ENCODE measurements around the gene LTBP2.

LTBP2 gene

DNA sequence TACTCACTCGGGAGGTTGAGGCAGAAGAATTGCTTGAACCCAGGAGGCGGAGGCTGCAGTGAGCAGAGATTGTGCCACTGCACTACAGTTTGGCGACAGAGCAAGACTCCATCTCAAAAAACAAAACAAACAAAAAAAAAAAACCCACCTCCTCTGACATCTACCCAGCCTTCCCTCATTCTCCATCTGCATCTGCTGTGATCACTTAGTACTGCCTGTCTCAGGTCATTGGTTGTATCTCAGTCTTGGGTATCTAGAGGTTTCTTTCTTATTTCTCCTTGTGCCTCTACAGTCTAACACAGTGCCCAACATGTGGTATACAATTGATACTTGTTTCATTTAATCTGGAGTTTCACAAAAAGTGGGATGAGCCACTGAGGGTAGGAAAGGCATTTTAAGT lies 5.3 kb downstream of the LTBP2 start:
- no peak overlapping the region for H3K4me3 ChIP-seq (ENCODE audit: low read depth, low read length)
- TF ChIP-seq, protein P1, sequence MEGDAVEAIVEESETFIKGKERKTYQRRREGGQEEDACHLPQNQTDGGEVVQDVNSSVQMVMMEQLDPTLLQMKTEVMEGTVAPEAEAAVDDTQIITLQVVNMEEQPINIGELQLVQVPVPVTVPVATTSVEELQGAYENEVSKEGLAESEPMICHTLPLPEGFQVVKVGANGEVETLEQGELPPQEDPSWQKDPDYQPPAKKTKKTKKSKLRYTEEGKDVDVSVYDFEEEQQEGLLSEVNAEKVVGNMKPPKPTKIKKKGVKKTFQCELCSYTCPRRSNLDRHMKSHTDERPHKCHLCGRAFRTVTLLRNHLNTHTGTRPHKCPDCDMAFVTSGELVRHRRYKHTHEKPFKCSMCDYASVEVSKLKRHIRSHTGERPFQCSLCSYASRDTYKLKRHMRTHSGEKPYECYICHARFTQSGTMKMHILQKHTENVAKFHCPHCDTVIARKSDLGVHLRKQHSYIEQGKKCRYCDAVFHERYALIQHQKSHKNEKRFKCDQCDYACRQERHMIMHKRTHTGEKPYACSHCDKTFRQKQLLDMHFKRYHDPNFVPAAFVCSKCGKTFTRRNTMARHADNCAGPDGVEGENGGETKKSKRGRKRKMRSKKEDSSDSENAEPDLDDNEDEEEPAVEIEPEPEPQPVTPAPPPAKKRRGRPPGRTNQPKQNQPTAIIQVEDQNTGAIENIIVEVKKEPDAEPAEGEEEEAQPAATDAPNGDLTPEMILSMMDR (IDR thresholded peaks at IDR 0.05; ENCODE audit: borderline replicate concordance, insufficient read depth, low read depth, low read length), result no peak

DNA sequence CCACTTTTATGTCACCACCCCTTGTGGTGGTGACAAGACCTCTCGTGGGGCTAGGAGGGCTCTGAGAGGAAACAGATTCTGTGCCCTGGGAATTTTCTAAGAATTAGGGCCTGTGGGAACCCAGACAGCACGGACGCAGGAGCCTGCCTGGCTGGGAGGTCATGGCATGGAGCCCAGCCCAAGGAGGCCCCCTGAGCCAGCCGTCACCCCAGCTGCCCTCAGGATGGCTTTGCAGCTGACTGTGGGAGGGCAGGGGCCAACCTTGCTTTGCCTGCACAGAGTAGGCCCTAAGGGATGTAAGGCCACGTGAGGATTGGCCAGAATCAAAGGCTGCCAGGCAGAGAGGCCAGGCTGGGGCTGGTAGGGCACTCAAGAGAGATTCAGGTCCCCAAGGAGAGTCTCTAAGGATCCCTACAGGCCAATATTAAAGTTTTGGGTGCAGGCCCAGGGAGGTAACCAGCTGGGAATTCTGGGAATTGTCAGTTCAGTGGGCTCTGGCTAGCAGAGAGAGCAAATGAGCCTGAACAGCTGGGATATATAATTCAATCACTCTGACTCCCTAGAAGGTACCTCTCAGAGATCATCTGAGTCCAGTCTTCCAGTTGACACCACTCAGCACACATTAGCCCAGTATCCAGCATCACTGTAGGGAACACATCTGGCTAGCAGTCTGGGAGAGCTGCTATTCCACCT lies 6.4 kb downstream of the LTBP2 start:
- TF ChIP-seq, protein P1 (IDR thresholded peaks at IDR 0.05; ENCODE audit: borderline replicate concordance, insufficient read depth, low read depth, low read length), result no peak
- no peak overlapping the region for H3K4me3 ChIP-seq (ENCODE audit: low read depth, low read length)

DNA sequence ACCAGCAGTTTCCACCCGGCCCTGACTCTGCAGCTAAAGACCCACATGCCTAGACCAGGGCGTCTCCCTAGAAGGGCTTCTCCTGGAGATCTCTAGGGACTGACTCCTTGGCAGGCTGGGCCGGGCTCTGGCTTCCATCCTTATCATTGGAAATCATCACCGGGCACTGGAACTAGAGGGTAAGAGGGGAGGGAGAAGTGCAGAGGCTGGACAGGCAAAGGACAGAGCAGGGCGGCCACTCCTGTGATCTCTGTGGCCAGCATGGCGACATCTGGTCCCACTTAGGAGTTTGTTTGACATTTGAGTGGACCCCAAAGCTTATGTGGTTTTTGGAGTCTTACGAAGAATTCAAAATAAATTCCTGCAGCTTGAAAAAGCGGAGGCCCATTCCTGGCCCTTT lies 7.1 kb downstream of the LTBP2 start:
- TF ChIP-seq, protein P1 (IDR thresholded peaks at IDR 0.05; ENCODE audit: borderline replicate concordance, insufficient read depth, low read depth, low read length), result no peak
- H3K4me3 ChIP-seq (ENCODE audit: low read depth, low read length), result no peak overlapping the region

DNA sequence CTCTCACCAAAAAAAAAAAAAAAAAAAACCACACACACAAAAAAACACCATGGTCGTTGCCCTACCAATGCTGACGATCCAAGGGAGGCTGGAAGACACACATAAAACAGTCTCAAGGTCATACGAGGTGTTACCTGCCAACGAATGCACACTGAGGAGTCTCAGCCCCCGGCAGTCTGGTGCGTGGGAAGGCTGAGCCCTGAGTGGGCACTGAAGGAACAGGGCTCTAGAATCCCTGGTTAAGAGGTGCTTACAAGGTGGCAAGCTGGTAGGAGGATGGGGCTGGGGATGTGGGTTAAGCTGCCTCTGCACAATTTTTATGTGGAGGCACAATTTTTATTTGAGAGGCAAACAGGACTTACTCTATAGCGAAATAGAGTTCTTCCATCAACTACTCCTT lies 7.9 kb downstream of the LTBP2 start:
- TF ChIP-seq, protein P1 (IDR thresholded peaks at IDR 0.05; ENCODE audit: borderline replicate concordance, insufficient read depth, low read depth, low read length), result no peak

DNA sequence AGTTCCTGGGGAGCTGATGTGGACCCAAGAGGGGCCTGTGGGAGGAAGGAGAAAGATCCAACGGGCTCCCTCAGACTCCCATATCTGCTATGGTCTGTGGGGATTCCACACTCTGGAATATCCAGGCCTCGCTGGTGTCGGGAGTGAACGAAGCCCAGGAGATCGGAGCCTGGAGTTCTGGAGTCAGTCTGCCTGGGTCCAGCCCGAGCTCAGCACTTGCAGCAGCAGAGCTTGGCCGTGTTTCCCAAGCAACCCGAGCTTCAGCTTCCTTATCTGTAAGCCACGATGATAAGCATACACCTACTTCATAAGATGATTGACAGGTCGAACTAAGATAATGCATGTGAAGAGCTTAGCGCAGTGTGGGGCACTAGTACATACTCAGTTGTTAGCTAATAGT lies 10.1 kb downstream of the LTBP2 start:
- no peak overlapping the region for H3K4me3 ChIP-seq (ENCODE audit: low read depth, low read length)
- TF ChIP-seq, protein P1 (IDR thresholded peaks at IDR 0.05; ENCODE audit: borderline replicate concordance, insufficient read depth, low read depth, low read length), result no peak

More for the DNA sequence above, 7.9 kb downstream of the LTBP2 start:
- H3K4me3 ChIP-seq (ENCODE audit: low read depth, low read length), result no peak overlapping the region

DNA sequence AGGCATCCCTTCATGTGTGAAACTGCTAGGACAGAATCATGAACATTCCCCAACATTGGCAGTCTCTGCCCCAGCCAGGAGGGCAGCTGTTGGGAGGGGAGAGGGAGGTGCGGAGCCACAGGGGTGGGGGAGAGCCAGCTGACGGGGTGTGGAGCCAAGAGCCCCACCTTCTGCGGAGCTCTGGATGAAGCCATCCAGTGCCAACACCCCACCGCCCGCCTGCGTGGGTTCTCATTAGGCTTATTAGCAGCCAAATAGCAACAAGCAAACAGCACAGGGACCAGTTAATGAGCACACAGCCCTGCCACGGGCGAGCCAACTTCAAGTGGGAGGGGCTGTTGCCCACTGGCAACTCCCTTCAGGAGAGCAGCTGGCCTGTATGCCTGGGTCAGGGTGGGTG lies 12.1 kb downstream of the LTBP2 start:
- TF ChIP-seq, protein P1 (IDR thresholded peaks at IDR 0.05; ENCODE audit: borderline replicate concordance, insufficient read depth, low read depth, low read length), result no peak
- H3K4me3 ChIP-seq (ENCODE audit: low read depth, low read length), result no peak overlapping the region

DNA sequence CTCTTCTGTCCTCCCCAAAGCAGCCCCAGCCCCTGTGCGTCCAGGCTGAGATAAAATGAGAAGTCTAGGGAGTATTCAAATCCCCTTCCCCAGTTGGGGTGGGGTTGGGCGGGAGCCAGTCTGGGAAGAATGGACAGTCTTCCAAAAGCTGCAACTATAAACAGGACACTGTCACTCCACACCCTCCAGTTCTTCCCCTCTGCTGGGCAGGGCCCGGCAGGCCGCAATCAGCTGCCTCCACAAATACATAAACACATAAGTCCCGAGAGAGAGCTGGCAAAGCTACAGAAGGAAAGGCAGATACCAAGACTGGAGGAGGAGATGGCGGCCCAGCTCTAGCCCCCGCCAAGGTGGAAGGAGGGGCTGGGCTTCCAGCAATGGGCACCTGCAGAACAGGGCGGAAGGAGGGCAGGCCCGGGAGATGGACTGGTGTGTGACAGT lies 12.7 kb downstream of the LTBP2 start:
- no peak overlapping the region for H3K4me3 ChIP-seq (ENCODE audit: low read depth, low read length)
- TF ChIP-seq, protein P1 (IDR thresholded peaks at IDR 0.05; ENCODE audit: borderline replicate concordance, insufficient read depth, low read depth, low read length), result no peak
